ENCODE results near the gene MISP3. TPM values are rescaled to one million over a fixed set of nuclear protein-coding genes. Genes with fewer than 3 reads are reported as not detected.

The MISP3 gene
- total RNA-seq, 4 donors from 2014 or later, result 1.6 to 3.0 (median 2.8) TPM; not detected in 1

DNA sequence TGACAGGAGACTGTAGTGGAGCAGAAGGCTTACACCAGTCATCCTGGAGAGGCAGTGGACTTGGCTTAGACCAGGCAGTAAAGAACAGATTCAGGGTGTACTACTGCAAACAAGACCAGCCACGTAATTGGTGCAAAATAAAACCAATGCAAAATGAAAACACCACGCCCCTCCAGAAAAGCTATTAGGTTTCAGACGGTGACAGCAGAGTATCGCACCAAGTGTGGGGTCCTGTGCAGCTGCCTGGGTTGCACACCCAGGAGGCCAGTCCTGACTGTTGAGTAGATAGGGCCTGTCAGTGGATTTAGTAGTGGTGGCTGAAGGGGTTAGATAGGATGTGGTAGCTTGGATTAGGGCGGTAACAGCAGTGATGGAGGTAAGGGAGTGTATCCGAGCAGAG, 50.3 kb downstream of the MISP3 start:
- no peak for DNase-seq (ENCODE audit: low spot score)
- ATAC-seq (ENCODE audit: low FRiP score), result no peak
- TF ChIP-seq, protein P1, sequence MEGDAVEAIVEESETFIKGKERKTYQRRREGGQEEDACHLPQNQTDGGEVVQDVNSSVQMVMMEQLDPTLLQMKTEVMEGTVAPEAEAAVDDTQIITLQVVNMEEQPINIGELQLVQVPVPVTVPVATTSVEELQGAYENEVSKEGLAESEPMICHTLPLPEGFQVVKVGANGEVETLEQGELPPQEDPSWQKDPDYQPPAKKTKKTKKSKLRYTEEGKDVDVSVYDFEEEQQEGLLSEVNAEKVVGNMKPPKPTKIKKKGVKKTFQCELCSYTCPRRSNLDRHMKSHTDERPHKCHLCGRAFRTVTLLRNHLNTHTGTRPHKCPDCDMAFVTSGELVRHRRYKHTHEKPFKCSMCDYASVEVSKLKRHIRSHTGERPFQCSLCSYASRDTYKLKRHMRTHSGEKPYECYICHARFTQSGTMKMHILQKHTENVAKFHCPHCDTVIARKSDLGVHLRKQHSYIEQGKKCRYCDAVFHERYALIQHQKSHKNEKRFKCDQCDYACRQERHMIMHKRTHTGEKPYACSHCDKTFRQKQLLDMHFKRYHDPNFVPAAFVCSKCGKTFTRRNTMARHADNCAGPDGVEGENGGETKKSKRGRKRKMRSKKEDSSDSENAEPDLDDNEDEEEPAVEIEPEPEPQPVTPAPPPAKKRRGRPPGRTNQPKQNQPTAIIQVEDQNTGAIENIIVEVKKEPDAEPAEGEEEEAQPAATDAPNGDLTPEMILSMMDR (IDR thresholded peaks at IDR 0.05), result no peak

Other genes starting within 250 kb of the MISP3 start
- gene NANOS3, start 195.7 kb upstream of the MISP3 start, total RNA-seq, result not detected
- under 1 TPM in 2 of 4 donors, not detected in 2; 0.46 to 0.95 TPM for gene BRME1, start 166.7 kb upstream of the MISP3 start, total RNA-seq
- 10 to 100 TPM; 12.3 to 24.9 (median 15.6) TPM for gene CC2D1A, start 166.6 kb upstream of the MISP3 start, total RNA-seq
- not detected for gene PODNL1, start 134.4 kb upstream of the MISP3 start, total RNA-seq
- 10 to 100 TPM in 3 of 4 donors, 1 to 10 TPM in 1; 8.9 to 22.9 (median 11.9) TPM for gene DCAF15, start 120.3 kb upstream of the MISP3 start, total RNA-seq
- gene RFX1, start 66.5 kb upstream of the MISP3 start, total RNA-seq, result 1 to 10 TPM; 2.8 to 7.6 (median 3.2) TPM
- gene RLN3, start 44.6 kb upstream of the MISP3 start, total RNA-seq, result not detected
- 10 to 100 TPM in 1 of 4 donors, 1 to 10 TPM in 3; 4.5 to 12.8 (median 6.3) TPM for gene IL27RA, start 41.0 kb upstream of the MISP3 start, total RNA-seq
- gene PALM3, start 10.7 kb upstream of the MISP3 start, total RNA-seq, result not detected
- gene C19orf67, start 13.0 kb downstream of the MISP3 start, total RNA-seq, result not detected
- gene SAMD1, start 18.0 kb downstream of the MISP3 start, total RNA-seq, result 10 to 100 TPM in 2 of 4 donors, 1 to 10 TPM in 2; 8.6 to 22.5 (median 10.8) TPM
- gene PRKACA, start 45.0 kb downstream of the MISP3 start, total RNA-seq, result 10 to 100 TPM; 31.5 to 56.1 (median 45.1) TPM
- gene ASF1B, start 63.8 kb downstream of the MISP3 start, total RNA-seq, result 1 to 10 TPM in 1 of 4 donors, under 1 TPM in 2, not detected in 1; 0.37 to 2.5 (median 0.95) TPM
- gene ADGRL1, start 133.4 kb downstream of the MISP3 start, total RNA-seq, result 10 to 100 TPM in 3 of 4 donors, 1 to 10 TPM in 1; 7.7 to 18.0 (median 13.9) TPM